Aortic smooth muscle cell (primary cell): Measurements from ENCODE around the gene RASA3. TPM values are rescaled to one million over a fixed set of nuclear protein-coding genes. Genes with fewer than 3 reads are reported as not detected.

Experiments used
- total RNA-seq: library from RNA; depleted of rRNA; stranded (reverse); fragments of >200 nt; gene quantifications from 2 replicates; pipeline ENCODE4 v1.2.3, GENCODE V29; 2014

Gene RASA3
- 43.5 and 48.2 TPM in 2 replicates for total RNA-seq

GRCh38 chr13:114132419-114133121 is at the start of gene RASA3:
Gene RASA3, minus strand, starts transcription at chr13:114132623. Its CDS starts 134 bp downstream, at chr13:114132489.

GRCh38 chr13:114179087-114179658 is 46.8 kb upstream of the RASA3 start, which contains the start of gene CFAP97D2:
Gene CFAP97D2, plus strand, starts transcription at chr13:114179257. Its CDS starts 74 bp downstream, at chr13:114179331.

GRCh38 chr13:113973218-113974164 is 158.9 kb downstream of the RASA3 start, which contains the start of gene C13orf46:
Gene C13orf46, minus strand, starts transcription at chr13:113974076. Its CDS starts 79 bp downstream, at chr13:113973997.

Other genes starting within 250 kb of the RASA3 start
- 0.40 and 0.68 TPM in 2 replicates for gene C13orf46, start 158.5 kb downstream of the RASA3 start, total RNA-seq
- gene CFAP97D2, start 46.6 kb upstream of the RASA3 start, total RNA-seq = not detected in 2 replicates
- gene CDC16, start 102.3 kb upstream of the RASA3 start, total RNA-seq = 43.1 and 50.4 TPM in 2 replicates
- gene UPF3A, start 149.0 kb upstream of the RASA3 start, total RNA-seq = 22.1 and 22.8 TPM in 2 replicates
- gene CHAMP1, start 181.9 kb upstream of the RASA3 start, total RNA-seq = 9.6 and 10.1 TPM in 2 replicates